GM12864 (cell line): ENCODE results near the gene LDAH.

Source experiments
- DNase-seq: peaks from one replicate; pipeline ENCODE4 v3.0.0-alpha.2; 2011; ENCODE audit warnings: low read depth
- H3K4me3 ChIP-seq: 2 replicates; pipeline ENCODE4 v1.5.1; 2011; ENCODE audit warnings: mild to moderate bottlenecking, low read depth, low read length, control low read depth
- TF ChIP-seq, protein P1 (sequence below): IDR thresholded peaks from 2 replicates; pipeline ENCODE4 v1.5.1; 2011; ENCODE audit warnings: low read depth, mild to moderate bottlenecking, moderate library complexity, low read length, control low read depth, inconsistent platforms; ENCODE audit errors: missing control alignments

Gene LDAH

DNA sequence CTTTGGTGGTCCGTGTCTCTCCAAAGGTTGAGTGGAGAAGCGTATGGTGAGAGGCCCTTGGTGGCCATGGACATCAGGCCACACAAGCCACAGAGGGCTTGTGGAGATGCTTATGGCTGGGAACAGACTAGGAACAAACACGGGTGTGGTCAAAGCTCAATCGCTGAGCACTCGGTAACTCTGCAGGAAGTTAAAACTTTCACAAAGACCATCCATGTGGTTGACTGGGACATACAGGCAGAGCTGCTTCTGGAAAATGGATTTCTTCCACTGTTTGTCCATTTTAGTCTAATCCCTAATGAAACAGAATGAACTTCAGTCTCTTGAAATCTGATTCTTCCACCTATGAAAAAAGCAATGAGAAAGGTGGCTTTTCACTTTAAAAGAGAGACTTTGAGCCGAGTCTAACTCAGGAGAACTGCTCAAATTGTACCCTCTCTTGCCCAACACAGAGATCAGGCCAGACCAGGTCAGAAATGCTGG is 138.3 kb downstream of the LDAH start:
- TF ChIP-seq, protein P1, sequence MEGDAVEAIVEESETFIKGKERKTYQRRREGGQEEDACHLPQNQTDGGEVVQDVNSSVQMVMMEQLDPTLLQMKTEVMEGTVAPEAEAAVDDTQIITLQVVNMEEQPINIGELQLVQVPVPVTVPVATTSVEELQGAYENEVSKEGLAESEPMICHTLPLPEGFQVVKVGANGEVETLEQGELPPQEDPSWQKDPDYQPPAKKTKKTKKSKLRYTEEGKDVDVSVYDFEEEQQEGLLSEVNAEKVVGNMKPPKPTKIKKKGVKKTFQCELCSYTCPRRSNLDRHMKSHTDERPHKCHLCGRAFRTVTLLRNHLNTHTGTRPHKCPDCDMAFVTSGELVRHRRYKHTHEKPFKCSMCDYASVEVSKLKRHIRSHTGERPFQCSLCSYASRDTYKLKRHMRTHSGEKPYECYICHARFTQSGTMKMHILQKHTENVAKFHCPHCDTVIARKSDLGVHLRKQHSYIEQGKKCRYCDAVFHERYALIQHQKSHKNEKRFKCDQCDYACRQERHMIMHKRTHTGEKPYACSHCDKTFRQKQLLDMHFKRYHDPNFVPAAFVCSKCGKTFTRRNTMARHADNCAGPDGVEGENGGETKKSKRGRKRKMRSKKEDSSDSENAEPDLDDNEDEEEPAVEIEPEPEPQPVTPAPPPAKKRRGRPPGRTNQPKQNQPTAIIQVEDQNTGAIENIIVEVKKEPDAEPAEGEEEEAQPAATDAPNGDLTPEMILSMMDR: no peak
- no peak for DNase-seq

DNA sequence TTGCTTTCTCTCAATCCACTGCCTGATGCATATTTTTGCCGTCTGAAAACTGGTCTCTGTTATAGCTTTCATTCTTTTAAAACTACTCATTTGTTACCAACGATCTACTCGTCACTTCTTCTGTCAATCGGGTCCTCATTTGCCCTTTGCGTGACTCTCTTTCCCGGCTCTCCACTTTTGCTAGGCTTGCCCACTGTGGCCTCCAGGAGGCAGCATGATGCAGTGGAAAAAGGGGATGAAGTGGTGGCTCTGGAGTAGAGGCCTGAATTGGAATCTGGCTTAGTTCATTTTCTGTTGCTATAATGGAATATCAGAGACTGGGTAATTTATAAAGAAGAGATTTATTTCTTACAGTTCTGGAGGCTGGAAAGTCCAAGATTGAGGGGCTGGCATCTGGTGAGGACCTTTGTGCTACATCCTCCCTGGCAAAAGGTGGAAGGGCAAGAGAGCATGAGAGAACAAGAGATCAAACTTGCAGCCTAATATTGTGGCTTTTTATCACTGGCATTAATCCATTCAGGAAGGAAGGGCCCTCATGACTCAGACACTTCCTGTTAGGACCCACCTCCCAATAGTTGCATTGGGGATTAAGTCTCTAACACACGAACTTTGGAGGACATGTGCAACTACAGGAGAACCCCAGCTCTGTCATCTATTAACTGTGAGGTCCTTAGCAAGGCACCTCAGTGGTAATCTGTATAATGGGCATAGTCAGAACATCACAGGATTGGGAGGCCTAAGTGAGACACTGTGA is 140.6 kb downstream of the LDAH start:
- TF ChIP-seq, protein P1: peak; percentile 36
- no peak for DNase-seq
- no peak overlapping the region for H3K4me3 ChIP-seq

More for the DNA sequence above, 138.3 kb downstream of the LDAH start:
- H3K4me3 ChIP-seq: no peak overlapping the region

DNA sequence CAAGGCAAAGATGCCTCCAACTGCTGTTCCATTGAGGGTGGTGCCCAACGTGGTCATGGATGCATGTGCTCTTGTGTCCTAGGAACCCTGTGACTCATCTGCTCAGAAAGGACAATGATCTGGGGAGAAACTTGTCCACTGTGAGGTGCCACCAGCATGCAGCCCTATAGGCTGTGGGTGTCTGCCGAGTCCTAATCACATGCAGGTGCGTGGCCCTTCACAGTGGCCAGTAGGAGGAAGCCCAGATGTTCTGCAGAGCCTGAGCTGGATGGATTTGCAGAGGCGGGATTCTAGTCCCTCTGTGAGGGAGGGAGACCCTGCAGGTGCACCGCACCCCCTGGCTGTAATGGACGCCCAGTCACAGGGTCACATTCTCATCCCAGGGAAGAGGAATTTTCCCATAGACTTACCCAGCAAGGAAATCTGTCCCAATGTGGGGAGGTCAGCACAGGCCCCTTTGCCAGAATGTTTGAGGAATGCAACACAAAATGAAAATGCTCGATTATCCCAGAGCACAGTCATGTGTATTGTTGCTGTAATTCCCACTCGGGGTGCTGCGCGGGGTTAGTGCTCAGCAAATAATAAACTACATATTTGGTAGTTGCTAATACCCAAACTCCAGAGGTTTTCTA is 142.0 kb downstream of the LDAH start:
- TF ChIP-seq, protein P1: no peak
- H3K4me3 ChIP-seq: no peak overlapping the region
- no peak for DNase-seq

DNA sequence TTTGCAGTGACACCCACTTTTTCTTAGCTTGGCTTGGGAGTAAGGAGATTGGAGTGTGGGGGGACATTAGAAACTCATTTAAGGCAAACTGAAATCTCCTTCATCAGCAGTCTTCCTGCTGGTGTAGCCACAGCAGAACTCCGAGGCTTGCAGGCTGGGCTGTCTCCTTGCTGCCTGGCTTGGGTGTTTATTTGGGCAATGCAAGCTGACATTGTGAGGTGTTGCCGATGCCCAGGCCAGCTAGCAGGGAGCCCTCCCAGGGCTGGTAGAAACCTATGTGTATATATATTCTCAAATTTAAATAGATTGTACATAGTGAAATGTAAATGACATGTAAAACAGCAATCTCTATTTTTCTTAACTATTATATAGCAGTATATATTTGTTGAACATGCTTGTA is 144.1 kb downstream of the LDAH start:
- TF ChIP-seq, protein P1: no peak
- DNase-seq: no peak
- H3K4me3 ChIP-seq: no peak overlapping the region

DNA sequence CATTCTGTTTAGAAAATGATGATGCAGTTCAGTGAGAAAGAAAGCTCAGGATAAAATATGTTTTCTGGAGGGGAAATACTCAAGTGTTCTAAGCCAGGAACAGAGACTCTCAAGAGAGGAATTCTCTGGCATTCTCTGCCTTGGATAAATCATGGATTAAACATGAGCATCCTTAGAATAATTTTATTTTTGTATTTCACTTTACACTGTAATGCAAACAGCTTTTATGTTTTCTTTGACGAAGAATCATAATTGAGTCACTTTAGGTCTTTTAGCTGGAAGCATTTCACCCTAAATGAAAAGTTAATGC is 144.9 kb downstream of the LDAH start:
- DNase-seq: no peak
- TF ChIP-seq, protein P1: no peak
- H3K4me3 ChIP-seq: no peak overlapping the region

DNA sequence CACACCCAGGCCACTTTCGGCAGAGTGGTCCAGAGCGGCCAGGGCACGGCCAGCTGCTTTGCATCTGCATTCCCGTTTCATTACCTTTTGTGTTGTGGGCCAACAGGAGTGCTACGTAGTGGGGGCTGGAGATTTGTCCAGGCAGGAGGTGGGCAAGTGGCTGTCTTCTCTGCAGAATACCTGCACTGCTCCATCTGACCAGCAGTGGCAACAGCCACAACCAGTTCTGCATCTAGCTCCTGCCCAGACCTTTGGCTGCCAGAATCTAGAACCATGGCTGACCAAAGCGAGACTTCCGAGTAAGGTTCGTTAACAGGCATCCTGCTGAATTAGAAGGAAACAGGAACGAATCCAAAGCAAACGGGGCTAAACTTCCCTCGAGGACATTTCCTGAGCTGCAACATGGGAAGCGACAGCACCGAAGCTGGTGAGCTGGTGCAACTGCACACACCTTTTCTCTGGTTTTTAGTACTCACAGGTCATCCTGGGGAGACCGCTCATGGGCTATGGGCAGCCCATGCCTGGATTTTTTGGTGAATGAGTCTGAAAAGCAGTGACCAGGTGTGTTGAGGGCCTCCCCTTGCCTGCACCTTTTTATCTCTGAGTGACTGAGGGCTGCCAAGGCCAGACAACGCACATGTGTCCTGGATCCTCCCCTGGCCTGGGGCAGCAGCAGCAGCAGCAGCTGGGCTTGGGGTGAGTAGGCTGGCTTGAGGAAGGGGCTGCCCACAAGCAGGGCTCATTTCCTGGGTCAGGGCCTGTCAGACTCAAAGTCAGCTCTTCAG is 145.4 kb downstream of the LDAH start:
- TF ChIP-seq, protein P1: peak; percentile 59
- no peak for DNase-seq
- H3K4me3 ChIP-seq: peak overlapping the region; percentile 9
